HCT116 (cell line): Measurements from ENCODE around the gene IDUA. TPM values are rescaled to one million over a fixed set of nuclear protein-coding genes. Genes with fewer than 3 reads are reported as not detected.

Experiments used
- ATAC-seq: fragments of 200-7000 bp; cut with Tn5 transposase; 2 replicates; pipeline ENCODE4 v1.9.1; 2020; ENCODE audit warnings: mild to moderate bottlenecking, moderate library complexity
- BruUV-seq: library from RNA; stranded (reverse); fragments of 400-500 nt; replicated peaks from 2 replicates; lab custom pipeline; 2021; lab: Mats Ljungman, UMichigan
- CTCF ChIA-PET: fragments of 300-600 bp; sonication (Branson Sonifier 250); formaldehyde crosslinking; loops from one replicate; lab custom pipeline; 2021; ENCODE audit warnings: antibody characterized with exemption; lab: Charles Lee
- POLR2A ChIA-PET: fragments of 300-600, 350-600 bp; sonication (Branson Sonifier 250); formaldehyde crosslinking; loops from one replicate; lab custom pipeline; 2021; ENCODE audit warnings: antibody characterized with exemption; lab: Charles Lee
- RAD21 ChIA-PET, 2 experiments: fragments of 300-600 bp; sonication (Branson Sonifier 250); formaldehyde crosslinking; loops; one replicate each; lab custom pipeline; 2023; ENCODE audit warnings: low total read pairs in 2 of 2; ENCODE audit not compliant: uncharacterized antibody in 2 of 2, unreplicated experiment in 2 of 2, low non-redundant PET in 1 of 2; lab: Charles Lee
- DNase-seq: peaks from one replicate; pipeline ENCODE4 v3.0.0-alpha.2; 2010; ENCODE audit warnings: low read depth, low spot score
- H2AFZ ChIP-seq: fragments of 200-600 bp; shearing (Covaris generic), sonication (generic); 2 replicates; pipeline ENCODE4 v1.6.1; 2017; ENCODE audit warnings: low read depth, mixed run types, mixed read lengths, antibody characterized with exemption, low read length; ENCODE audit not compliant: poor library complexity, severe bottlenecking
- H3K27ac ChIP-seq: 2 replicates; pipeline ENCODE4 v1.5.1; 2012; ENCODE audit warnings: low read depth, low read length
- H3K27me3 ChIP-seq: fragments of 200-600 bp; sonication (generic); 2 replicates; pipeline ENCODE4 v1.6.1; 2016; ENCODE audit warnings: mixed run types, low read length, mixed read lengths; ENCODE audit not compliant: insufficient read depth
- H3K36me3 ChIP-seq, 2 experiments: fragments of 200-500 bp in 1 of 2; fragments of 200-600 bp in 1 of 2; sonication (Bioruptor generic) in 1 of 2; sonication (generic) in 1 of 2; 2 replicates each; pipeline versions ENCODE4 v1.5.1 to v1.6.1; 2014 to 2016; ENCODE audit warnings: low read length in 2 of 2, inconsistent platforms in 1 of 2, mixed read lengths in 1 of 2, mixed run types in 1 of 2; ENCODE audit not compliant: insufficient read depth in 2 of 2, control insufficient read depth in 1 of 2
- H3K4me1 ChIP-seq, 2 experiments: fragments of 200-600 bp in 1 of 2; sonication (generic) in 1 of 2; 2 replicates each; pipeline versions ENCODE4 v1.5.1 to v1.6.1; 2012 to 2017; ENCODE audit warnings: low read length in 2 of 2, inconsistent platforms in 1 of 2, mild to moderate bottlenecking in 1 of 2, mixed read lengths in 1 of 2, mixed run types in 1 of 2, moderate library complexity in 1 of 2; ENCODE audit not compliant: insufficient read depth in 2 of 2, control insufficient read depth in 1 of 2
- H3K4me2 ChIP-seq: fragments of 200-600 bp; sonication (generic); 2 replicates; pipeline ENCODE4 v1.6.1; 2017; ENCODE audit warnings: mixed run types, low read length, mixed read lengths
- H3K4me3 ChIP-seq, 2 experiments: fragments of 200-600 bp in 1 of 2; sonication (generic) in 1 of 2; replicated peaks in 1 of 2; 2 replicates each; pipeline ENCODE4 v1.5.1; 2011 to 2016; ENCODE audit warnings: low read length in 2 of 2, control low read depth in 1 of 2, low read depth in 1 of 2, mild to moderate bottlenecking in 1 of 2, mixed read lengths in 1 of 2, mixed run types in 1 of 2
- H3K79me2 ChIP-seq: fragments of 200-600 bp; sonication (generic); 2 replicates; pipeline ENCODE4 v1.6.1; 2017; ENCODE audit warnings: mild to moderate bottlenecking, mixed run types, low read length, moderate library complexity, mixed read lengths; ENCODE audit not compliant: insufficient read depth
- H3K9ac ChIP-seq: fragments of 200-600 bp; sonication (generic); 2 replicates; pipeline ENCODE4 v1.6.1; 2016; ENCODE audit warnings: low read length, mixed read lengths
- H3K9me2 ChIP-seq: fragments of 200-600 bp; sonication (generic), shearing (Covaris generic); 2 replicates; pipeline ENCODE4 v1.6.1; 2017; ENCODE audit warnings: mixed run types, mild to moderate bottlenecking, moderate library complexity; ENCODE audit not compliant: insufficient read depth
- H3K9me3 ChIP-seq, 2 experiments: fragments of 200-500 bp in 1 of 2; fragments of 200-600 bp in 1 of 2; sonication (Bioruptor generic) in 1 of 2; sonication (generic) in 1 of 2; 2 replicates each; pipeline ENCODE4 v1.6.1; 2014 to 2017; ENCODE audit warnings: low read length in 2 of 2, mixed read lengths in 2 of 2, inconsistent platforms in 1 of 2, low read depth in 1 of 2, mild to moderate bottlenecking in 1 of 2, mixed run types in 1 of 2, moderate library complexity in 1 of 2; ENCODE audit not compliant: control insufficient read depth in 1 of 2, insufficient read depth in 1 of 2
- H4K20me1 ChIP-seq: fragments of 200-600 bp; sonication (generic), shearing (Covaris generic); 2 replicates; pipeline ENCODE4 v1.6.1; 2017; ENCODE audit warnings: mixed run types, mild to moderate bottlenecking, moderate library complexity; ENCODE audit not compliant: insufficient read depth
- EGR1 ChIP-seq: IDR thresholded peaks from 2 replicates; pipeline ENCODE4 v1.6.1; 2012; ENCODE audit warnings: low read depth
- ELF1 ChIP-seq: IDR thresholded peaks from 2 replicates; pipeline ENCODE4 v1.6.1; 2012; ENCODE audit warnings: low read depth, borderline replicate concordance
- FOSL1 ChIP-seq: IDR thresholded peaks from 2 replicates; pipeline ENCODE4 v1.6.1; 2012; ENCODE audit warnings: low read depth
- JUND ChIP-seq: IDR thresholded peaks from 2 replicates; pipeline ENCODE4 v1.6.1; 2012
- RAD21 ChIP-seq: IDR thresholded peaks from 2 replicates; pipeline ENCODE4 v1.6.1; 2012; ENCODE audit warnings: low read depth, mild to moderate bottlenecking
- SIN3A ChIP-seq: IDR thresholded peaks from 2 replicates; pipeline ENCODE4 v1.6.1; 2012; ENCODE audit warnings: low read depth
- SP1 ChIP-seq: IDR thresholded peaks from 2 replicates; pipeline ENCODE4 v1.6.1; 2012; ENCODE audit warnings: low read depth
- SRF ChIP-seq: IDR thresholded peaks from 2 replicates; pipeline ENCODE4 v1.6.1; 2012; ENCODE audit warnings: low read depth
- TCF7L2 ChIP-seq: IDR thresholded peaks from 2 replicates; pipeline ENCODE4 v1.7.0; 2011; ENCODE audit warnings: borderline replicate concordance, inconsistent platforms; ENCODE audit not compliant: insufficient read depth, insufficient read length; ENCODE audit errors: extremely low read depth
- YY1 ChIP-seq: IDR thresholded peaks from 2 replicates; pipeline ENCODE4 v1.6.1; 2011; ENCODE audit warnings: low read length, low read depth, moderate library complexity, mild to moderate bottlenecking; ENCODE audit not compliant: insufficient replicate concordance; ENCODE audit errors: extremely low read depth
- ZBTB33 ChIP-seq: IDR thresholded peaks from 2 replicates; pipeline ENCODE4 v1.6.1; 2011; ENCODE audit warnings: mild to moderate bottlenecking, low read length, moderate library complexity; ENCODE audit not compliant: insufficient replicate concordance; ENCODE audit errors: extremely low read depth
- ZFX ChIP-seq: fragments of 450-650 bp; IDR thresholded peaks from 2 replicates; pipeline ENCODE4 v1.6.1; 2017
- ZNF274 ChIP-seq: fragments of 200-500 bp; sonication (Bioruptor generic); IDR thresholded peaks from 2 replicates; pipeline ENCODE4 v1.6.1; 2014; ENCODE audit warnings: mild to moderate bottlenecking, low read depth, low read length, inconsistent platforms
- intact Hi-C: fragments of 100-400 bp; cut with micrococcal nuclease; formaldehyde crosslinking; loops from 2 replicates; pipeline ENCODE4 v1.10.0; 2022
- total RNA-seq: library from RNA; stranded (reverse); gene quantifications from one replicate; pipeline ENCODE4 v1.2.1, GENCODE V29; 2021; ENCODE audit not compliant: unreplicated experiment
- TF ChIP-seq, protein P1 (sequence below), 3 experiments: fragments of 200-600 bp in 1 of 3; sonication (generic) in 1 of 3; IDR thresholded peaks in 2 of 3; conservative IDR thresholded peaks in 1 of 3; 2 replicates each; pipeline ENCODE4 v1.5.1; 2012 to 2017; ENCODE audit warnings: low read depth in 2 of 3, low read length in 2 of 3, antibody characterized with exemption in 1 of 3, borderline replicate concordance in 1 of 3, control low read depth in 1 of 3, mild to moderate bottlenecking in 1 of 3, mixed read lengths in 1 of 3, mixed run types in 1 of 3, moderate library complexity in 1 of 3; ENCODE audit not compliant: insufficient read depth in 1 of 3
- TF ChIP-seq, protein P2 (sequence below): IDR thresholded peaks from 2 replicates; pipeline ENCODE4 v1.6.1; 2012

The IDUA gene
- total RNA-seq, 1 experiment from 2014 or later, result 28.2 TPM

GRCh38 chr4:1004557-1005485 is 18.0 kb downstream of the IDUA start:
- POLR2A ChIA-PET, result no interaction called here
- Histone ChIP-seq H3K36me3 (no peaks in the 10 kb centered on the region), H3K4me2 (no peak overlapping the region), H3K79me2 (no peaks in the 10 kb centered on the region), H2AFZ (no peak overlapping the region), H3K4me1 (peaks cover 4 to 17% of the 10 kb centered on the region in 2 experiments; a peak in 3 of 4 replicates), H4K20me1 (no peaks in the 10 kb centered on the region), H3K27me3 (no peaks in the 10 kb centered on the region), H3K4me3 (no peak overlapping the region), H3K9ac (no peak overlapping the region), H3K9me3 (no peaks in the 10 kb centered on the region), H3K9me2 (no peaks in the 10 kb centered on the region), H3K27ac (no peak overlapping the region)
- intact Hi-C loops, result no loop called here
- DNase-seq (no peak), ATAC-seq (no peak)
- RAD21 ChIA-PET, result no interaction called here
- no TSS peak for BruUV-seq
- CTCF ChIA-PET, result no interaction called here
- TF ChIP-seq, protein P1, sequence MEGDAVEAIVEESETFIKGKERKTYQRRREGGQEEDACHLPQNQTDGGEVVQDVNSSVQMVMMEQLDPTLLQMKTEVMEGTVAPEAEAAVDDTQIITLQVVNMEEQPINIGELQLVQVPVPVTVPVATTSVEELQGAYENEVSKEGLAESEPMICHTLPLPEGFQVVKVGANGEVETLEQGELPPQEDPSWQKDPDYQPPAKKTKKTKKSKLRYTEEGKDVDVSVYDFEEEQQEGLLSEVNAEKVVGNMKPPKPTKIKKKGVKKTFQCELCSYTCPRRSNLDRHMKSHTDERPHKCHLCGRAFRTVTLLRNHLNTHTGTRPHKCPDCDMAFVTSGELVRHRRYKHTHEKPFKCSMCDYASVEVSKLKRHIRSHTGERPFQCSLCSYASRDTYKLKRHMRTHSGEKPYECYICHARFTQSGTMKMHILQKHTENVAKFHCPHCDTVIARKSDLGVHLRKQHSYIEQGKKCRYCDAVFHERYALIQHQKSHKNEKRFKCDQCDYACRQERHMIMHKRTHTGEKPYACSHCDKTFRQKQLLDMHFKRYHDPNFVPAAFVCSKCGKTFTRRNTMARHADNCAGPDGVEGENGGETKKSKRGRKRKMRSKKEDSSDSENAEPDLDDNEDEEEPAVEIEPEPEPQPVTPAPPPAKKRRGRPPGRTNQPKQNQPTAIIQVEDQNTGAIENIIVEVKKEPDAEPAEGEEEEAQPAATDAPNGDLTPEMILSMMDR (IDR thresholded peaks at IDR 0.05 in 2 of 3, conservative IDR thresholded peaks at IDR 0.05 in 1 of 3; ENCODE audit: borderline replicate concordance in 1 of 3, insufficient read depth in 1 of 3, low read depth in 2 of 3, low read length in 2 of 3), result no peak
- no peak for TF ChIP-seq JUND
- TF ChIP-seq TCF7L2, result no peak
- TF ChIP-seq ZBTB33, result no peak
- TF ChIP-seq SP1, result no peak
- no peak for TF ChIP-seq SRF
- no peak for TF ChIP-seq ZFX
- no peak for TF ChIP-seq FOSL1
- TF ChIP-seq EGR1, result no peak
- no peak for TF ChIP-seq SIN3A
- no peak for TF ChIP-seq YY1
- no peak for TF ChIP-seq RAD21
- no peak for TF ChIP-seq ELF1
- TF ChIP-seq, protein P2, sequence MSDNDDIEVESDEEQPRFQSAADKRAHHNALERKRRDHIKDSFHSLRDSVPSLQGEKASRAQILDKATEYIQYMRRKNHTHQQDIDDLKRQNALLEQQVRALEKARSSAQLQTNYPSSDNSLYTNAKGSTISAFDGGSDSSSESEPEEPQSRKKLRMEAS, result no peak
- no peak for TF ChIP-seq ZNF274
